WTC11 (cell line): ENCODE measurements around the gene SSR2. TPM values are rescaled to one million over a fixed set of nuclear protein-coding genes. Genes with fewer than 3 reads are reported as not detected.

Experiments
- ATAC-seq: fragments of 200-7000 bp; cut with Tn5 transposase; 2 replicates; pipeline ENCODE4 v1.10.0; 2021; ENCODE audit warnings: mild to moderate bottlenecking, moderate library complexity
- CTCF ChIA-PET: fragments of 300-600 bp; sonication (Branson Sonifier 250); formaldehyde crosslinking; loops from one replicate; lab custom pipeline; 2021; ENCODE audit warnings: antibody characterized with exemption; lab: Charles Lee
- POLR2A ChIA-PET: fragments of 350-600 bp; sonication (Branson Sonifier 250); formaldehyde crosslinking; loops from one replicate; lab custom pipeline; 2021; ENCODE audit warnings: antibody characterized with exemption; lab: Charles Lee
- DNase-seq: peaks from one replicate; pipeline ENCODE4 v3.0.0; 2021; ENCODE audit warnings: low spot score
- H3K27ac Mint-ChIP-seq: 2 replicates; pipeline ENCODE4 v1.8.0; 2021; ENCODE audit warnings: mixed read lengths
- H3K27me3 Mint-ChIP-seq: 2 replicates; pipeline ENCODE4 v1.8.0; 2021; ENCODE audit warnings: low read depth, mild to moderate bottlenecking, moderate library complexity, mixed read lengths
- H3K36me3 Mint-ChIP-seq: 2 replicates; pipeline ENCODE4 v1.8.0; 2021; ENCODE audit warnings: mixed read lengths
- H3K4me1 Mint-ChIP-seq: 2 replicates; pipeline ENCODE4 v1.8.0; 2022; ENCODE audit warnings: mixed read lengths
- H3K4me3 Mint-ChIP-seq: 2 replicates; pipeline ENCODE4 v1.8.0; 2021; ENCODE audit warnings: mild to moderate bottlenecking, moderate library complexity, mixed read lengths
- H3K9me3 Mint-ChIP-seq: 2 replicates; pipeline ENCODE4 v1.8.0; 2021; ENCODE audit warnings: mixed read lengths
- FOXJ3 ChIP-seq: sonication (generic); formaldehyde crosslinking; IDR thresholded peaks from 2 replicates; pipeline ENCODE4 v1.9.0; 2021; ENCODE audit warnings: missing genetic modification reagents, mild to moderate bottlenecking, borderline replicate concordance
- JAZF1 ChIP-seq: fragments of 250-450 bp; sonication (Bioruptor Pico); IDR thresholded peaks from 2 replicates; pipeline ENCODE4 v1.9.0; 2021; ENCODE audit warnings: moderate library complexity, mild to moderate bottlenecking, inconsistent platforms
- NFATC4 ChIP-seq: fragments of 250-450 bp; sonication (Bioruptor Pico); IDR thresholded peaks from 2 replicates; pipeline ENCODE4 v1.9.0; 2021; ENCODE audit warnings: mild to moderate bottlenecking
- NR3C1 ChIP-seq: sonication (generic); formaldehyde crosslinking; conservative IDR thresholded peaks from 2 replicates; pipeline ENCODE4 v1.8.1; 2023; ENCODE audit warnings: low read depth, mild to moderate bottlenecking, missing genetic modification reagents
- RORB ChIP-seq: fragments of 250-450 bp; sonication (Bioruptor Pico); IDR thresholded peaks from 2 replicates; pipeline ENCODE4 v1.9.0; 2021; ENCODE audit warnings: mild to moderate bottlenecking
- STAT6 ChIP-seq: sonication (generic); formaldehyde crosslinking; conservative IDR thresholded peaks from 2 replicates; pipeline ENCODE4 v1.8.1; 2023; ENCODE audit warnings: mild to moderate bottlenecking, low read depth, missing genetic modification reagents, moderate library complexity
- ZNF263 ChIP-seq: sonication (generic); formaldehyde crosslinking; IDR thresholded peaks from 2 replicates; pipeline ENCODE4 v1.8.1; 2022; ENCODE audit warnings: low read depth, mild to moderate bottlenecking, moderate library complexity, missing genetic modification reagents
- ZNF416 ChIP-seq: fragments of 250-450 bp; sonication (Bioruptor Pico); IDR thresholded peaks from 2 replicates; pipeline ENCODE4 v1.9.0; 2021; ENCODE audit warnings: mild to moderate bottlenecking, inconsistent platforms
- ZNF425 ChIP-seq: fragments of 250-450 bp; sonication (Bioruptor Pico); conservative IDR thresholded peaks from 2 replicates; pipeline ENCODE4 v1.9.0; 2021; ENCODE audit warnings: mild to moderate bottlenecking
- total RNA-seq: library from RNA; stranded (reverse); gene quantifications from 3 replicates; pipeline ENCODE4 v1.2.3, GENCODE V29; 2021
- TF ChIP-seq, protein P1 (sequence below): sonication (generic); formaldehyde crosslinking; IDR thresholded peaks from 2 replicates; pipeline ENCODE4 v1.8.0; 2023; ENCODE audit warnings: missing genetic modification reagents, mild to moderate bottlenecking, borderline replicate concordance
- TF ChIP-seq, protein P2 (sequence below): sonication (generic); formaldehyde crosslinking; IDR thresholded peaks from 2 replicates; pipeline ENCODE4 v1.8.0; 2023; ENCODE audit warnings: missing genetic modification reagents

Gene SSR2
- total RNA-seq, 1 experiment from 2014 or later = 175 TPM

DNA sequence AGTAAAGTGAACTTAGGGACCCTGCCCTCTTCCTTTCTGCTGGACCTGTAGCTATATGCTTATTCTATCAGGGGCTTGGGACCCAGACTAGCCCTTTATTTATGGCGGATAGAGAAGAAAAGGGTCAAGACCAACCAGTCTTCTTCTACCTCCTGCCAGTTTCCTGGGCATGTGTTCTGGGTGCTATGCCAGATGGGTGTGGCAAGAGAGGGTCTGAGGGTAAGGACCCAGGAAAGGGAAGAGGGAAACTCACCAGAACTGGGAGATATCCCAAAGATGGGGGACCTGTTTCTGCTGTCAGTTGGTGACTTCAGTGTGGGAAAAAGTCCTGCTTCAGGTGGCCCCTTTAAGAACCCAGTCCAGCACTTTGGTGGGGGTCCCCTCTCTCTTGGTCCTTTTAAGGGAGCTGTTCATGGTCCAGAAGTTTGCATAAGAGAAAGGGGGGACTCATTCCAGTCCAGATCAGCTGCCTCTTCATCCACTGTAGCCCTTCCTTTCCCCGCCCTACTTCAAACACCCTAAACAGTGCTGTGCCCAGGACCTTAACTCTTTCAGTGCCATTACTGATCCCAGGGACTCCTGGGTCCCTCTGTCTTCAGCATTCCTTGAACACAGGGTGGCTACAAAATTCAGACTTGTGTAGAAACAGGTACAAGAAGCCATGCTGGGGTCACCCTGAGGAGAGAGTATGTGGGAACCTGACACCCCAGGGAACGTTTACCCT, 18.4 kb downstream of the SSR2 start:
- POLR2A ChIA-PET = interaction anchor here (1.7 kb wide), 1 partner anchor 18 kb away, joined by 4 read pairs; no protein-coding TSS in a partner anchor
- CTCF ChIA-PET = interaction anchor here (0.5 to 4.7 kb wide), 5 partner anchors 13 to 64 kb away, joined by 3 to 22 read pairs (median 8); partner anchors contain the start of gene ARHGEF2
- no peak overlapping the region for H3K4me3 Mint-ChIP-seq
- H3K36me3 Mint-ChIP-seq = no peaks in the 10 kb centered on the region
- no peaks in the 10 kb centered on the region for H3K9me3 Mint-ChIP-seq
- peaks cover 2% of the 10 kb centered on the region; the same call in 1 of the 2 replicates for H3K4me1 Mint-ChIP-seq
- H3K27me3 Mint-ChIP-seq = peaks cover 2% of the 10 kb centered on the region; the same call in 1 of the 2 replicates
- TF ChIP-seq, protein P1, sequence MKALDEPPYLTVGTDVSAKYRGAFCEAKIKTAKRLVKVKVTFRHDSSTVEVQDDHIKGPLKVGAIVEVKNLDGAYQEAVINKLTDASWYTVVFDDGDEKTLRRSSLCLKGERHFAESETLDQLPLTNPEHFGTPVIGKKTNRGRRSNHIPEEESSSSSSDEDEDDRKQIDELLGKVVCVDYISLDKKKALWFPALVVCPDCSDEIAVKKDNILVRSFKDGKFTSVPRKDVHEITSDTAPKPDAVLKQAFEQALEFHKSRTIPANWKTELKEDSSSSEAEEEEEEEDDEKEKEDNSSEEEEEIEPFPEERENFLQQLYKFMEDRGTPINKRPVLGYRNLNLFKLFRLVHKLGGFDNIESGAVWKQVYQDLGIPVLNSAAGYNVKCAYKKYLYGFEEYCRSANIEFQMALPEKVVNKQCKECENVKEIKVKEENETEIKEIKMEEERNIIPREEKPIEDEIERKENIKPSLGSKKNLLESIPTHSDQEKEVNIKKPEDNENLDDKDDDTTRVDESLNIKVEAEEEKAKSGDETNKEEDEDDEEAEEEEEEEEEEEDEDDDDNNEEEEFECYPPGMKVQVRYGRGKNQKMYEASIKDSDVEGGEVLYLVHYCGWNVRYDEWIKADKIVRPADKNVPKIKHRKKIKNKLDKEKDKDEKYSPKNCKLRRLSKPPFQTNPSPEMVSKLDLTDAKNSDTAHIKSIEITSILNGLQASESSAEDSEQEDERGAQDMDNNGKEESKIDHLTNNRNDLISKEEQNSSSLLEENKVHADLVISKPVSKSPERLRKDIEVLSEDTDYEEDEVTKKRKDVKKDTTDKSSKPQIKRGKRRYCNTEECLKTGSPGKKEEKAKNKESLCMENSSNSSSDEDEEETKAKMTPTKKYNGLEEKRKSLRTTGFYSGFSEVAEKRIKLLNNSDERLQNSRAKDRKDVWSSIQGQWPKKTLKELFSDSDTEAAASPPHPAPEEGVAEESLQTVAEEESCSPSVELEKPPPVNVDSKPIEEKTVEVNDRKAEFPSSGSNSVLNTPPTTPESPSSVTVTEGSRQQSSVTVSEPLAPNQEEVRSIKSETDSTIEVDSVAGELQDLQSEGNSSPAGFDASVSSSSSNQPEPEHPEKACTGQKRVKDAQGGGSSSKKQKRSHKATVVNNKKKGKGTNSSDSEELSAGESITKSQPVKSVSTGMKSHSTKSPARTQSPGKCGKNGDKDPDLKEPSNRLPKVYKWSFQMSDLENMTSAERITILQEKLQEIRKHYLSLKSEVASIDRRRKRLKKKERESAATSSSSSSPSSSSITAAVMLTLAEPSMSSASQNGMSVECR (CRISPR knock-in tag) = no peak
- TF ChIP-seq STAT6 (no peak), ZNF425 (CRISPR knock-in tag) (no peak), NR3C1 (no peak), NFATC4 (CRISPR knock-in tag) (no peak)
- TF ChIP-seq, protein P2, sequence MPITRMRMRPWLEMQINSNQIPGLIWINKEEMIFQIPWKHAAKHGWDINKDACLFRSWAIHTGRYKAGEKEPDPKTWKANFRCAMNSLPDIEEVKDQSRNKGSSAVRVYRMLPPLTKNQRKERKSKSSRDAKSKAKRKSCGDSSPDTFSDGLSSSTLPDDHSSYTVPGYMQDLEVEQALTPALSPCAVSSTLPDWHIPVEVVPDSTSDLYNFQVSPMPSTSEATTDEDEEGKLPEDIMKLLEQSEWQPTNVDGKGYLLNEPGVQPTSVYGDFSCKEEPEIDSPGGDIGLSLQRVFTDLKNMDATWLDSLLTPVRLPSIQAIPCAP (CRISPR knock-in tag) = no peak
- DNase-seq (no peak), ATAC-seq (no peak)
- no peak overlapping the region for H3K27ac Mint-ChIP-seq

- POLR2A ChIA-PET = no interaction called here
- DNase-seq (no peak), ATAC-seq (no peak)
- peaks cover 2% of the 10 kb centered on the region; the same call in 1 of the 2 replicates for H3K27me3 Mint-ChIP-seq
- no peak overlapping the region for H3K27ac Mint-ChIP-seq
- no peaks in the 10 kb centered on the region for H3K36me3 Mint-ChIP-seq
- no peak overlapping the region for H3K4me3 Mint-ChIP-seq
- CTCF ChIA-PET = interaction anchor here (1.2 to 4.7 kb wide), 3 partner anchors 12 to 65 kb away, joined by 4 to 22 read pairs (median 8); no protein-coding TSS in a partner anchor
- TF ChIP-seq ZNF416 (CRISPR knock-in tag) (no peak), FOXJ3 (CRISPR knock-in tag) (no peak), ZNF263 (CRISPR knock-in tag) (no peak), RORB (CRISPR knock-in tag) (no peak), JAZF1 (CRISPR knock-in tag) (no peak)
- H3K9me3 Mint-ChIP-seq = no peaks in the 10 kb centered on the region
- peaks cover 2% of the 10 kb centered on the region; the same call in 1 of the 2 replicates for H3K4me1 Mint-ChIP-seq
Observed at GRCh38 chr1:156001662-156002171, 19.0 kb downstream of the SSR2 start.
